Measurements from ENCODE around the gene MED8.
"Not testable (repeated sequence)": the region's sequence is repeated elsewhere in the genome, so short reads cannot be mapped to it uniquely, and the experiment has no call there.

The MED8 gene

DNA sequence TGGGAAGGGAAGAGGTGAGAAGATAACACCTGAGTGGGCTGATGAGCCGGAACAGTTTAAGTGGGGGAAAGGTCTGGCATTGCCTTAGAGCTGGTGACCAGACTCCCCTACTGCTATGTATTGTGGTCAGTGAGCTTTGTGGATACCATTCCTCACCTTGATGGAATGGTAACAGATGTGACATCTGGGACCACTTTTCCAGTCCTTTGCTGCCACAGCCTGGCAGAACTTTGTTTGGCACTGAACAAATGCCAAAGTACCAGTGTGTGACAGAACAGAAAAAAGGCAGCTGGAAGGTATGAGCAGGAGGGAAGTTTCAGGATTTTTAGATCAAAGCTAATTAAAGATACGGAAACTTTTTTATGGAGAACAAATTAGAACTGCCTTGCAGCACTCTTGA lies 6.2 kb downstream of the MED8 start:
- no peak for DNase-seq (ENCODE audit: low read depth in 3 of 3)

DNA sequence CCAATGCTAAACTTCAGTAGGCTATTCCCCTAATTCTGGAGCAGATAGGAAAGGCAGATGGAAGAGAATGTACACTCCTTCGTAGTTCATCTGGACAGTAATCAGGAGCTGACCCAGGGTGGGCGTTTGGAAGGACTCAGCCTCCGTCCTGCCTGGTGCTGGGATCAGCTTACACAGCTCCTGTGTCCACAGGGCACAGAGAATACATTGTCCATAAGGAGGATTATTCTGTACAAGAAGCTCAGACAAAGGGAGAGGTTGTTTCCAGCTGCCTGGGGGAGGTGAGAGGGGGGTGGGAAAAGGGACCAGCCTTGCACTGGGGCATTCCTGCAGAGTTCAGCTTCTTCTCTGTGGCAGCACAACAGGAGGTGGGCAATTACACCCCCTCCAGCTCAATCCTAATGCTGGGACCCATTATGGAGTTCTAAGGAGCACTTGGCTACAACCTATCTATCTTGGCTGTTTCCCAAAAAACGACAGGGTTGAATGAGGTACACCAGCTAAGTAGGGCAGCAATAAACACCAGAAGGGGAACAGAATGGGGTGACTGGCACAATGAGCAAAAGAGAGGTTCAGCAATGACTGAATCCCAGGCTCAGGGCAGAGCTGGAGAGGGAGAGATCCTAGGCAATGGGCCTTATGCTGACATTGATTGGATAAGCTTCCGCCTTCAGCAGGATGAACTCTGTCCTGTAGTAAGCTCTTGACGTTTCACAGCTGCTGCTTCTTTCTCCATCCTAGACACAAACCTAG lies 7.4 kb downstream of the MED8 start:
- DNase-seq (ENCODE audit: low read depth in 3 of 3), result no peak

DNA sequence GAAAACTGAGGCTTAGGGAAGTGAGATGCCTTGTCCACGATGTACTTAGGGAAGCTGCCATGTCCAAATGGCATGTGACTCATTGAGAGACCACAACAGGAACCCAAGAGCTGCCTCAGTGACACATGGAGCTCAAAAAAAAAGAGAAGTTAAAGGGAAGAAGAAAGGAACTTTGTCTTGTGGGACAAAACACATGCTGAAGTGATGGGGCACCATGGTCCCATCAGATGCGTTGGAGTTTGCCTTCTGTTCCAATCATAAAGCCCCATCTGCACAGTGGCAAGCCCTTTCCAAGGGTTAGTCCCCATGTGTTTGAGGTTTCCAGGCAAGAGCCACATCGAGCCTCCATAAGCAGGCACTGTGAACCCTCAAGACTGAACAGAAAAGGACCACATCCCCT lies 8.0 kb downstream of the MED8 start:
- no peak for DNase-seq (ENCODE audit: low read depth in 3 of 3)

DNA sequence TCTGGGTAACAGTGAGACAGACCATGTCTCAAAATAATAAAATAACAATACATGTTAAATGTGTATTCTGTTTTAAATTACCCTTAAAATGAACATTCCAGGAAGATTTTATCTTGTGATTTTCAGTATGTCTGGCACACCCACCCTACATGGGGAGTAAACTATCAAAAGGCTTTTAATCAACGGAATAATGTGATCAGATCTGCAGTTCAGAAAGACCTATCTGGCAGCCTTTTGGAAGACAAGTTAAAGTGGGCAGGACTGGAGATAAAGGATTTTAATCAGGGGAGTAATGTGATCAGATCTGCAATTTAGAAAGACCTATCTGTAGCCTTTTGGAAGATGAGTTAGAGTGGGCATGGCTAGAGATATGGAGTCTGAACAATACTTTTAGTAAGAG lies 10.1 kb downstream of the MED8 start:
- DNase-seq (ENCODE audit: low read depth in 3 of 3), result no peak

DNA sequence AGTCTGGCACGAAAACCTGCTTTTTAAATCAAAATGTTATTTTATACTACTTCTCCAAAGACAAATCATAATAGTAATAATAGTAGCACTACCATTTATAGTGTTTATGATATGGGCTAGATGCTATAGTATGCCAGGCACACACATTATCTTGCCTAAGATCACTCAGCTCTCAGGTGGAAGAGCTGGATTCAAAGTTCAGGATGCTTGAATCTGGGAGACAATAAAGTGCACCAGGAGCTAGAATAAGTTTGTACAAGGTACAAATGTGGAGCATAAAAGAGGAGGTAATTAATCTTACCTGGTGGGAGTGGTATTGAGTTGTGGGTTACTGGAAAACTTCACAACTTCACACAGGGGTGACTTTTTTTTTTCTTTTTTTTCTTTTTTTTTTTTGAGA lies 11.8 kb downstream of the MED8 start:
- no peak for DNase-seq (ENCODE audit: low read depth in 3 of 3)

DNA sequence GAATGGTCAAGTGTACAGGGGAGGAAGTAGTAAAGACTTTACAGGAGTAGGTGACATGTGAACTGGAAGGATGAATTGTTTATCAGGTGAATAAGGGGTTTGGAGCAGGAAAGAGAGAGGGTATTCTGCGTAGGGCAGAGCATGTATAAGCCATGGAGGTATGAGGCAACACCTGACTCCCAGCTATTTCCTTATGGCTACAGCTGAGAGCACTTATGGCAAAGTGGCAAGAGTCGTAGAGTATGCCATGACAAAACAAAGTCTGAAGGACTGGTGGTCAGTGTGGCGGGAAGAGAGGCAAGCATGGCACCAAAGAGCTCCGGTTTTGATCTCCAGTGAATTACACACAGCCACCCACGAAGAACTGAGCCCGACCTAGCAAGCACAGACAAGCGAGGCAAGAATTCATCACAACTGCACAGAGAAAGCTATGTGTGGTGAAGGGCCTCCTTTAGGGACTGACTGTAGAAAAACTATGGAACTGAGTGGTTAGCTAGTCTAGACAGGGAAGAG lies 12.8 kb downstream of the MED8 start:
- no peak for DNase-seq (ENCODE audit: low read depth in 3 of 3)

DNA sequence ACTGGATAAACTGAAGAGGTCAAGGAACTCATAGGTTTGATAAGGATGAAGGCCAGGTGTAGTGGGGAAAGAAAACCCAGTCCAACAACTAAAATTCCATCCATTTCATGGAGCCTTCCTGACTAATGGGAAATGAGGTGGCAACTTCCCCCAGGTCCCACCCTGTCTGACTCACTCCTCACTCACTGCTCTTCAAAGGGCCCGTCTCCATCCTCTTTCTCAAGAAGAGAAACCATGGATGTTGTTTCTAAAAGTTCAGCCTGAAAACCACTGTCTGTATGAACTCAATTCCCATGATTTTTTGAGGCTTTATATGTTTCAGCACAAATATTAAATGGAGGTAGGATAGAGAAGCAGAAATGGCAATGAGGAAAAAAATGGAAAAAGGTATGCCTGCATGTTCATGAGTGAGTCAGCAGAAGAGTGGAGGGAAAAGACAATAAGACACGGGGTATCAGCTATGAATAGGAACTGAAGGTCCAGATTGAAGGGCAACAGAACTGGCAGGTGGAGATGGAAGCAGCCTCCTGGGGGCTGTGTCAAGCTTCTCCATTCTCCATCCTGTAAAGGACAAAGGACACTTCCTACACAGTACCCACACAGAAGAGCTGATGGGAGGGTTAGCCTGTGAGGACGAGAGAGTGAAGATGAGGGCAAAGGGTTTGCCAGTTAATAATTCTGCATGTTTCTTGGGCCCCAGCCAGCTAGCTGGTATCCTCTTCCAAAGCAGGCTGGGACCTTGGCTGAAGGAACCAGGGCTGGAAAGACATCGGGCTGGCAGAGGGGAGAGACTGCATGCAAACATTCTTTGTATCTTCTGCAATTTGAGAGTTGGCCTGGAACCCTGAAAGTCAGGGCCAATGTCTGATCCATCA lies 16.3 kb downstream of the MED8 start:
- no peak for DNase-seq (ENCODE audit: low read depth in 3 of 3)

DNA sequence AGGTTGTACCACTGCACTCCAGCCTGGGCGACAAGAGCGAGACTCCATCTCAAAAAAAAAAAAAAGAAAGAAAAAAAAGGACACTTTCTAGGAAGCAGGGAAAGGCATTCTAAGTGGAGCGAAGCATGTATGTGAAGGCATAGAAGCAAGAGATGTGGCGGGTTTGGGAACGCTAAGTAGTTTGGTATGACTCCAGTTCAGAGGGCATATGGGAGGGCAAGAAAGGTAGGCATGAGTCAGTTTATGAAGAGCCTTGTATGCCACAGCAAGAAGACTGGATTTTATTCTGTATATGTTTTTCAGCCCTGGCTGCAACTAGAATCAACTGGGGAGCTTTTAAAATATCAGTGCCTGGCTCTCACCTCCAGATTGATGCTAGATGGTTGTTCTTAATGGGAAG lies 17.4 kb downstream of the MED8 start:
- DNase-seq (ENCODE audit: low read depth in 3 of 3), result no peak

DNA sequence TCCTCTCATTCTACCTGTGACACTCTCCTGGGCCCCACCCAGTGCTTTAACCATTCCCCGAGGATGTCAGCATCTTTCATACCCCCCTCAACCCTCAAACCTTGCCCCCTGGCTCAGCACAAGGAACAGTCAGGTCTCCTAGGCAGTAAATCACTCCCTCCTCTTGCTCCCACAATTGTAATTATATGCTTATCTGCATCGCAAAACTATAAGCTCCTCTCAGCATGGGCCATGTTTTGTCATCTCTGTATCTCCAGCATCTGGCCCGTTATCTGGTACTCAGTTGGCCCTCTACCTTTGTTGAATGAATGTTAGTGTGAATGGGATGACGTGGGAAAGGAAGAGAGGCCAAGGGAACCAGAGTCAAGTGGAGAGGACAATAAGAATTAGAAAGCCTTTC lies 19.0 kb downstream of the MED8 start:
- DNase-seq (ENCODE audit: low read depth in 3 of 3), result no peak

DNA sequence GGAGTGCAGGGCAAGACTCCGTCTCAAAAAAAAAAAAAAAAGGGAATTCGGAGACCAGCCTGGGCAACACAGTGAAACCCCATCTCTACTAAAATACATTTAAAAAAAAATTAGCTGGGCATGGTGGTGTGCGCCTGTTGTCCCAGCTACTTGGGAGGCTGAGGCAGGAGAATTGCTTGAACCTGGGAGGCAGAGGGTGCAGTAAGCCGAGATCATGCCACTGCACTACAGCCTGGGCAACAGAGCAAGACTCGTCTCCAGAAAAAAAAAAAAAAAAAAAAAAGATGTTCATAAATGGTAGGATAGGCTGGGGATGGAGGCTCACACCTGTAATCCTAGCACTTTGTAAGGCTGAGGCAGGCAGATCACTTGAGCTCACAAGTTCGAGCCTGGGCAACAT lies 19.8 kb downstream of the MED8 start:
- not testable (repeated sequence) for DNase-seq (ENCODE audit: low read depth in 3 of 3)

DNA sequence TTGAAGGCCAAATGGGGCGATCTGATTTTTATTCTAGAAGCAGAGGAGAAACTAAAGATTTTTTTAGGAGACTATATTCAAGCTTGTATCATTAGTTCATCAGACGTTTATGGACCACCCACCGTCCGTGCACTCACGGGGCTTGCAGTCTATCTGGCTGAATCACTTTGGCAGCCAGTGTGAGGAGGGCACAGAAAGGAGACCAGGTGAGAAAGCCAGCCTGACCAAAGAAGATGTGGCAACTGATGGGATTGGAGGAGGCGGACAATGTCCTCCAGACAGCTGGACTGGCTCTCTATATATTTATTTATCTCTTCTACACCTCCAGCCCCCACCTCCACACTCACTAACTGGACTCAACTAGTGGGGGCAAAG lies 21.0 kb downstream of the MED8 start:
- no peak for DNase-seq (ENCODE audit: low read depth in 3 of 3)

DNA sequence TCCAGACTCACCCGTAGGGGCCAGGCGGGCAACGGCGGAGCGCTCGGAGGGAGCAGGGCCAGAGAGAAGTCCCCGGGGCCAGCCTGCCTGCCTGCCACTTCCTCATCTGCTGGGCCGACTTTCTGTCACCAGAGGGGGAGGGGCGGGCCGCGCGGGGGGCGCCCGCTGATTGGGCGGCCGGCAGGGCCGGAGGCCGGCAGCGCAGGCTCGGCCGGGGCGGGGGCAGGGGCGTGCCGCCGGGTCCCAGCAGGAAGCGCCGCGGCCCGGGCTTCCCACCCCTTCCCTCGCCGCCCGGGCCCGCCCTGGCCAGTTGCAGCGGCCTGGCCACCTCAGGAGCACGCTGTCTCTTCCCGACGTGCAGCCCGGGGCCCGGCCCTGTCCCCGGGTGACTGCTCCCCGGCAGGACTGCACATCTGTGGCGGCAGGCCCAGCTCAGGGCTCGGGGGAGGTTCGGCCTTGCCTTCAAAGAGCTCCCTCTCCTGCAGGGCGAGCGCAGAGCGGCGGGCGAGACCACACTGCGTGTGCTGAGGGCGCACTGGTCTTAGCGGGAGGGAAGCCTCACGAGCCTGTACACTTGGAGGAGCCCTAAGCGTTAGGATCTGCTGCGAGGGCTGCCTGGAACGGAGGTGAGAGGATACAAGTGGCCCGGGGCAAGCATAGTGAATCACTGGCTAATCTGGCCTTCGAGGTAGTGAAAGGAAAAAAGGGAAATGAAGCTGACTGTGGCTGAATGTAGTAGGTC lies 21.5 kb downstream of the MED8 start, which contains the start of gene ELOVL1:
TSS of gene ELOVL1 (minus strand) at position 108 of the 742 bp plus-strand sequence. CDS start 2,402 bp downstream, outside the sequence.
- DNase-seq (ENCODE audit: low read depth in 3 of 3), result peak; percentile 70 to 92 (median 87)

DNA sequence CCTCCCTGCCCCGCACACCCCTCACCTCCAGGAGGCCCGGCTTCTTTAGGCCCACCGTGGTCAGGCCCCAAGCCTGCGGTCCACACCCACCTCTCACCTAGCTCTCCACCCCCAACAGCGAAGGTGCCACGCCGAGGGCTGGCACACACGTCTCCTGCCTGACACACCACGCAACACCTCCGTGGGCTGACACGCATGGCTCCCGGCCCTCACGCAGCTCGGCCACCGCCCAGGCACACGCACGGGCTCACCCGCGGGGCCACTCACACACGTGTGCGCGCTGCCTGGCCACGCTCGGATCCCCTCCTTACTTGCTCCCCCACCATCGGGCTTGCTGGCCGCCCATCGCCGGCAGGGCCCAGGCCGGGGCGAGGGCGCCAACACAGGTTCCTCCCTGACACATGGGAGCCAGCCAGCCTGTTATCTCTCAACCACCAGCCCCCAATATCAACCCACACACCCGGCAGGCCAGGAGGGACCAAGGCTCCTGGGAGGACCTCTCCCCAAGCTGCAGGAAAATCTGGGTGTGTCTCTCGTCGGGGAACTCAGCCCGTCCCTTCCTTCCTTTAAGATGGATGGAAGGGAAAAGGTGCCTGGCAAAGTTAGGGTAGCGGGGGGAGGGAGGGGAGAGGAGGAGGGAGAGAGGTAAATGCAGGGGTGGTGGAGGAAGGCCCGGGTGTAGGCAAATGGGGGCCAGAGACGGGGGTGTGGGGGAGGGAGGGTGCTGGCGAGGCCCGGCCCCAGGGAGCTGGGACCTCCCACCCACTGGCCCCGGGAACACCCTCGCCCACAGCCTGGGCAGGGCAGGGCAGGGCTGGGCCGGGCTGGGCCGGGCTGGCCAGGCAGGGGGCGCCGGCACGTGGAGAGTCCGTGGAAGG lies 22.3 kb downstream of the MED8 start:
- peak in 2 of 3 experiments; percentile 23 to 63 for DNase-seq (ENCODE audit: low read depth in 3 of 3)

DNA sequence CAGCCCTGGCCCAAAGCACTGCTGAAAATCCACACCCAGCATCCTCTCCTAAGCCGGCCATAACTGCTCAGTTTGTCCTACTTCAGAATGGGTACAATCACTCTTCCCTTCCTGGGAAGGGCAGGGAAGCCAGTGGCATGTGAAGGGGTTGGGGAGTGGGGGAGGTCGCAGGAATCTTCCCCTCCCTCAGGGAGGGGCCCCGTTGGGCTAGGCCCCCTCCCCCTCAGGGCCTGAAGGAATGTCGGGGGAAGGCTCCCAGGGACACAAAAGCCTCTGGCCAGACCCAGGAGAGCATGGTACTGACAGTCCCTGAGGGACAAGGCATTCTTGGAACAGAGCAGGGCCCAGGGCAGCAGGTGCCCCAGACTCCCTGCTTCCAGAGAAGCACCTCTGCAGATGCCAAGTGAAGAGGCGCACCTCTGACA lies 23.0 kb downstream of the MED8 start:
- DNase-seq (ENCODE audit: low read depth in 3 of 3), result no peak

DNA sequence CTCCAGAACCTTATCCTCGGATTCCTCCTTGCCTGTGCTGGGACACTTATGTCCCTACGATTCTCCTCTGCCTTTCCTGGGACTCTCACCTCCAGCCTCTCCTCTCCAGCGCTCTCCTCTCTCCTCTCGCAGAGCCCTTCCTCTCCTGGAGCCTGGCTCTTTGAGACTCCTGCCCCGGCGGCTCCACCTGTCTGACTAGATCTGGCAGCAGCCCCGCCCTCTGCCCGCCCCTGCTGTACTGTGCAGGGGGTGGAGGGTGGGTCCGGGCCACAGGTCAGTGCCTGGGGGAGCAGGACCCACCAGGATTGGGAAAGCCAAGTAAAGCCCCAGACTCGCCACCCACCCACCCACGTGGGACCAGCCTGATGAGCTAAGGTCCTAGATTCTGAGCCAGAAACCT lies 23.4 kb downstream of the MED8 start:
- no peak for DNase-seq (ENCODE audit: low read depth in 3 of 3)

DNA sequence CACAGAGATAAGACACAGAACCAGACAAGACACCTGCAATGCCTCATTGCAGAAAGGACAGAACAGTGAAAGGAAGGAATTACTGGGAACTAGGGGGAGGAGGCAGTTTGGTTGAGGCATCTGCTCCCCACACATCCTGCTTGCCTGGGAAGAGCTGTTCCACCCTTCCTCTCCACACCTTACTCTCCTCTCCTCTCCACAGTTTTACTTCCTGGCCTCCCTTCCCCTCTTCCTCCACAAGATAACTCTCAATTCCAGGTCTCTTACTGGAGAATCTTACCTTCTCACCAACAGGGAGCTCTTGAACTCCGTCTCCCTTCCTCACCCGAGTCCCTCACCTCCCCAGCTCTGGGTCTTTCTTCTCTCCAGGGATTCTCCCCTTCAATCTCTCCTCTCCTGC lies 23.9 kb downstream of the MED8 start:
- no peak for DNase-seq (ENCODE audit: low read depth in 3 of 3)

DNA sequence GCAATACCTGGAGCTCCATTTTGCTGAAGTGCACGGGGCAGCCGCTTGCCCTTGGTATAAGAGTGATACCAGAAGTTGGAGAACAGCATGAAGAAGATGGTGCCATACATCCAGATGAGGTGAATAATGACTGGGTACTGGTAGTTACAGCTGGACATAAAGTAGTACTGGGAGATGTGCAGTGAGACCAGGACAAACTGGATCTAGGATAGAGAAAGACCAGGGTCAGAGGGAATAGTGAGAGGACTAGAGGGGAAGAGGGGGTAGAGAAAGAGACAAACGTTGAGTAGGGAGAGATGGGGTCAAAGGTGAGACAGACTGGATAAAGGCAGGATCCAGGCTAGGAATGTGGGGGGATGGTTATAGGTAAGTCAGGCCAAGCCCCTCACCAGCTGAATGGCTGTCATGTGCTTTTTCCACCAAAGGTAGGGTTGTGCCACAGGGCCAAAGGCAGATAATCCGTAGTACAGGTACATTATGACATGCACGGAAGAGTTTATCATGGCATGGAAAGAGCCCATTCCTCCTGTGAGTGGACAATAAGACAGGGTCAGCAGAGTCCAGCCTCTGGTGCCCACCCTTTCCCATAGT lies 25.6 kb downstream of the MED8 start:
- DNase-seq (ENCODE audit: low read depth in 3 of 3), result no peak

DNA sequence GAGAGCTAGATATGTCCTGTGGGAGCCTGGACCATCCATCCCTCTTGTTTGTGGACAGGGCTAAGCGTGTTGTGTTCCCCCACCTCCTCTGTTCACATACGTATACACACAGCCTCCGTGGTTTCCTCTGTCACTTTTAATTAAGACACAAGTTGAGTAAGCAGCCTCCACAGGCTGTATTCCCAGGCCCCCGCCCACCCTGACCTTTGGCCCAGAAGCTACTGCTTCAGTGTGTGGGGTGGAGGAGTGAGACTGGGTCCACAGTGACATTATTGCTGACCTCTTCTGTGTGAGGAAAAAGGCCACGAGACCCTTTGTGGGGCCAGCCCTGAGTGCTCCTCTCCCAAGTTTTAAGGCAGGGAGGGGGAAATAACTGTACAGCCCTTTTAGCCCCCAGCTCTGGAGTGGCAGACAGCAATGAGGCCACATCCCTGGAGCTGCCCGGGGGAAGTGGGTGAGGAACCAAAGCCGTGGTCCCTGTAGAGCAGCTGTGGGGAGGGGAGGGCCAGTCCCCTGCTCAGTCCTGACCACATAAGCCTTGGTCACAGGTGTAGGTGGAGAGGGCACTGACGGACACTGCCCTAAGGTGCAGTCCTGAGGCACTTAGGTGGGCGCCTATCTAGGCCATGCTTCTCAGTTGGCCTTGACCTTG lies 26.2 kb downstream of the MED8 start:
- no peak for DNase-seq (ENCODE audit: low read depth in 3 of 3)

DNA sequence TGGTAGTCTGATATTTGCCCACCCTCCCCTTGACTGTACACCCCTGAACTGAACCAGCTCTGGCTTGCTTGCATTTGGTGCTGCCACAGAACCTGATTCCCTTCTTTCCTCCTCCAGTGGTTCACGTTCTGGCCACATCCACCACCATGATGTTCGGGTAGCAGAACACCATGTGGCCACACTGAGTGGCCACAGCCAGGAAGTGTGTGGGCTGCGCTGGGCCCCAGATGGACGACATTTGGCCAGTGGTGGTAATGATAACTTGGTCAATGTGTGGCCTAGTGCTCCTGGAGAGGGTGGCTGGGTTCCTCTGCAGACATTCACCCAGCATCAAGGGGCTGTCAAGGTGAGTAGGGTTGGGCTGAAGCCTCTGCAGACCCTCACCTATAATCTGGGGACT lies 29.0 kb downstream of the MED8 start:
- DNase-seq (ENCODE audit: low read depth in 3 of 3), result no peak

DNA sequence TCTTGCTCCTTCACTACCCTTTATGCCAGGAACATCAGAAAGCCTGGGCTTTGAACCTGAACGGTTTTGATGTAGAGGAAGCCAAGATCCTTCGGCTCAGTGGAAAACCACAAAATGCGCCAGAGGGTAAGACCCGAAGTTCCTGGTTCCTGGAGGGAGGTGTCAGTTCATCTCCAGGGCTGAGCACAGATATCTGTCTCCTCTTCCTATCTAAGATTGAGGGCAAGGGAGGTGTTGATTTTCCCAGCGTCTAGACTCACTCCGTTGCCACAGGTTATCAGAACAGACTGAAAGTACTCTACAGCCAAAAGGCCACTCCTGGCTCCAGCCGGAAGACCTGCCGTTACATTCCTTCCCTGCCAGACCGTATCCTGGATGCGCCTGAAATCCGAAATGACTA lies 29.9 kb downstream of the MED8 start:
- no peak for DNase-seq (ENCODE audit: low read depth in 3 of 3)
